Peyer's patch (tissue), 4 donors: ENCODE data around the gene PLEKHM2.

ENCODE experiments used
- CTCF ChIP-seq, 6 experiments: fragments of 450-650 bp in 4 of 6; fragments of 200-600 bp in 2 of 6; sonication (generic) in 1 of 6; IDR thresholded peaks; one replicate each; pipeline ENCODE4 v1.5.1; 2017 to 2019; ENCODE audit warnings: antibody characterized with exemption in 6 of 6, mild to moderate bottlenecking in 3 of 6, moderate library complexity in 1 of 6
- POLR2A ChIP-seq, 2 donors: fragments of 450-650 bp; IDR thresholded peaks; one replicate each; pipeline ENCODE4 v1.5.1; 2017; ENCODE audit warnings: antibody characterized with exemption in 2 of 2, mild to moderate bottlenecking in 2 of 2, moderate library complexity in 2 of 2

GRCh38 chr1:15732686-15733081 is 48.6 kb downstream of the PLEKHM2 start:
- TF ChIP-seq POLR2A (IDR thresholded peaks at IDR 0.05) (no peak), CTCF (IDR thresholded peaks at IDR 0.05) (no peak)
